Esophagus muscularis mucosa (tissue), 4 donors: ENCODE data around the gene CCDC92B. TPM values are rescaled to one million over a fixed set of nuclear protein-coding genes. Genes with fewer than 3 reads are reported as not detected.

Experiments used
- DNase-seq: peaks from one replicate; pipeline ENCODE4 v3.0.0-alpha.2; 2017; ENCODE audit errors: extremely low spot score
- H3K27ac ChIP-seq, 4 donors: fragments of 200-600 bp; sonication (generic); replicated peaks in 1 of 4; 1 replicate in 3 of 4; 2 replicates in 1 of 4; pipeline ENCODE4 v1.5.1; 2016 to 2019; ENCODE audit warnings: mild to moderate bottlenecking in 1 of 4
- H3K27me3 ChIP-seq, 4 donors: fragments of 200-600 bp; sonication (generic); one replicate each; pipeline versions ENCODE4 v1.5.1 to v1.6.0; 2016 to 2019
- H3K36me3 ChIP-seq, 4 donors: fragments of 200-600 bp; sonication (generic); one replicate each; pipeline ENCODE4 v1.5.1; 2016 to 2019
- H3K4me1 ChIP-seq, 4 donors: fragments of 200-600 bp; sonication (generic); one replicate each; pipeline ENCODE4 v1.5.1; 2016 to 2019
- H3K4me3 ChIP-seq, 4 donors: fragments of 200-600 bp; sonication (generic); 1 replicate in 2 of 4; 2 replicates in 2 of 4; pipeline ENCODE4 v1.5.1; 2016 to 2019; ENCODE audit warnings: mild to moderate bottlenecking in 4 of 4, moderate library complexity in 1 of 4
- H3K9me3 ChIP-seq, 4 donors: fragments of 200-600 bp; sonication (generic); 1 replicate in 3 of 4; 2 replicates in 1 of 4; pipeline ENCODE4 v1.5.1; 2016 to 2019
- CTCF ChIP-seq, 3 experiments: fragments of 200-600 bp in 2 of 3; fragments of 450-650 bp in 1 of 3; sonication (generic) in 2 of 3; IDR thresholded peaks; one replicate each; pipeline ENCODE4 v1.5.1; 2017 to 2019; ENCODE audit warnings: antibody characterized with exemption in 3 of 3, mild to moderate bottlenecking in 2 of 3, moderate library complexity in 1 of 3
- EP300 ChIP-seq: sonication (generic); formaldehyde crosslinking; IDR thresholded peaks from one replicate; pipeline ENCODE4 v1.6.1; 2017; ENCODE audit warnings: antibody characterized with exemption
- POLR2A ChIP-seq: fragments of 450-650 bp; IDR thresholded peaks from one replicate; pipeline ENCODE4 v1.6.1; 2017; ENCODE audit warnings: antibody characterized with exemption, moderate library complexity, mild to moderate bottlenecking, low read depth
- POLR2AphosphoS5 ChIP-seq, 2 donors: sonication (generic); formaldehyde crosslinking; IDR thresholded peaks; one replicate each; pipeline ENCODE4 v1.6.1; 2017; ENCODE audit warnings: antibody characterized with exemption in 2 of 2
- WGBS: methylation state at CpG from one replicate; pipeline ENCODE4 v1.1.5; 2018; 5-methylcytosine and 5-hydroxymethylcytosine counted together
- intact Hi-C: fragments of 100-400 bp; cut with DNase I; formaldehyde crosslinking; loops from one replicate; pipeline ENCODE4 v1.15.1; 2023
- total RNA-seq, 4 donors: library from RNA; depleted of rRNA; stranded (reverse); fragments of >200 nt; gene quantifications; one replicate each; pipeline versions ENCODE4 v1.1.0 to v1.2.1, GENCODE V29; 2016

CCDC92B gene
- total RNA-seq, 4 donors from 2014 or later = 0.13 to 0.42 TPM; not detected in 2

- peaks cover 26 to 38% (median 33%) of the 10 kb centered on the region in 4 donors for H3K4me1 ChIP-seq
- intact Hi-C loops = no loop called here
- WGBS = 89% methylated on average over 19 of the region's 20 CpGs
Observed at GRCh38 chr17:2703181-2703580, 46.3 kb downstream of the CCDC92B start.

GRCh38 chr17:2701996-2702741 lies 47.3 kb downstream of the CCDC92B start:
- 83% methylated on average over 22 of the region's 22 CpGs for WGBS
- H3K27me3 ChIP-seq = no peaks in the 10 kb centered on the region
- DNase-seq = no peak
- TF ChIP-seq CTCF (IDR thresholded peaks at IDR 0.05) (no peak), EP300 (no peak), POLR2AphosphoS5 (IDR thresholded peaks at IDR 0.05) (no peak), POLR2A (no peak)
- H3K9me3 ChIP-seq = no peaks in the 10 kb centered on the region
- H3K4me3 ChIP-seq = no peak overlapping the region
- intact Hi-C loops = no loop called here
- H3K36me3 ChIP-seq = peaks cover 55 to 77% (median 72%) of the 10 kb centered on the region in 4 donors
- peak overlapping the region in 2 of 4 donors; percentile 34 to 42 for H3K27ac ChIP-seq
- H3K4me1 ChIP-seq = peaks cover 18 to 28% (median 23%) of the 10 kb centered on the region in 4 donors

More at GRCh38 chr17:2703181-2703580, 46.3 kb downstream of the CCDC92B start:
- Histone ChIP-seq H3K9me3 (no peaks in the 10 kb centered on the region), H3K27me3 (no peaks in the 10 kb centered on the region), H3K36me3 (peaks cover 46 to 66% (median 62%) of the 10 kb centered on the region in 4 donors), H3K27ac (no peak overlapping the region), H3K4me3 (no peak overlapping the region)
- TF ChIP-seq POLR2A (no peak), EP300 (no peak), POLR2AphosphoS5 (IDR thresholded peaks at IDR 0.05) (no peak), CTCF (IDR thresholded peaks at IDR 0.05) (no peak)
- DNase-seq = no peak

GRCh38 chr17:2701161-2701995 lies 48.1 kb downstream of the CCDC92B start:
- peaks cover 63 to 85% (median 80%) of the 10 kb centered on the region in 4 donors for H3K36me3 ChIP-seq
- WGBS = 93% methylated on average over 27 of the region's 41 CpGs

More at GRCh38 chr17:2701161-2701995, 48.1 kb downstream of the CCDC92B start:
- no peaks in the 10 kb centered on the region for H3K9me3 ChIP-seq
- DNase-seq = no peak
- intact Hi-C loops = no loop called here
- no peak for TF ChIP-seq EP300
- TF ChIP-seq POLR2AphosphoS5 (IDR thresholded peaks at IDR 0.05) = no peak
- no peak for TF ChIP-seq POLR2A
- no peak for TF ChIP-seq CTCF (IDR thresholded peaks at IDR 0.05)
- peaks cover 14 to 20% (median 17%) of the 10 kb centered on the region in 4 donors for H3K4me1 ChIP-seq
- no peak overlapping the region for H3K4me3 ChIP-seq
- peak overlapping the region in 3 of 4 donors; percentile 34 to 42 (median 35) for H3K27ac ChIP-seq
- H3K27me3 ChIP-seq = no peaks in the 10 kb centered on the region
